ENCODE measurements around the gene PIH1D1. TPM values are rescaled to one million over a fixed set of nuclear protein-coding genes. Genes with fewer than 3 reads are reported as not detected.

PIH1D1 gene
- 87.3 to 93.9 TPM (median 89.3 TPM) in 5 replicates for total RNA-seq (2022; extraction: Qiagen RNA extraction)

DNA sequence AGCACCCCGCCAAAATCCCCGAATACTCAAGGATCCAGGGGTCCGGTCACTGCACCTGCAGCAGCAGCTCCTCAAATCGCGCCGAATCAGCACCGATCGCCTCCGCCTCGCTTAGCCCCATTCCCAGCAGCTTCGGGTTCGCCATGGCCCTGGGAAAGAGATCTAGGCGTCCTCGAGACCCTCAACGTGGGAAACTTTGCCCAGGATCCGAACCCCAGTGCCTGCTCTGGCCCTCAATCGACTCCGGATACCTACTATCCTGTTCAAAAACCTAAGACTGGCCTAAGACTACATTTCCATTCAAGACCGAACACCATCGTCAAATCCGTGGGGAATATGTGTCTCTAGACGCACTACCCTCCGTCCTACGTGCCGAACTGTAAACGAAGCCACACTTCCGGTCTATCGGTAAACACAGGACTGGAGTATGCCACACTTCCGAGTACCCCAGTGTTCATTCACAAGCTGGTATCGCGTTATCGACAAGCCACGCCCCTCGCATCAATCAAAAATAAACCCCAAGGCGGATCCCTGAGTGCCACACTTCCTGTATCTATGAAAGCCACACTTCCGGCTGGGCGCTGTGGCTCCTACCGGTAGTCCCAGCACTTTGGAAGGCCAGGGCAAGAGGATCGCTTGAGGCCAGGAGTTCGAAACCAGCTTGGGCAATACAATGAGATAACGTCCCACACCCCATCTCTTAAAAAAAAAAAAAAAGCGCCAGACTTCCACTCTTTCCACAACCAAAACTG lies at the start of gene PIH1D1:
Gene PIH1D1, minus strand, starts transcription at position 385 of the 752 bp plus-strand sequence. Its CDS starts 240 bp downstream, at position 145.

DNA sequence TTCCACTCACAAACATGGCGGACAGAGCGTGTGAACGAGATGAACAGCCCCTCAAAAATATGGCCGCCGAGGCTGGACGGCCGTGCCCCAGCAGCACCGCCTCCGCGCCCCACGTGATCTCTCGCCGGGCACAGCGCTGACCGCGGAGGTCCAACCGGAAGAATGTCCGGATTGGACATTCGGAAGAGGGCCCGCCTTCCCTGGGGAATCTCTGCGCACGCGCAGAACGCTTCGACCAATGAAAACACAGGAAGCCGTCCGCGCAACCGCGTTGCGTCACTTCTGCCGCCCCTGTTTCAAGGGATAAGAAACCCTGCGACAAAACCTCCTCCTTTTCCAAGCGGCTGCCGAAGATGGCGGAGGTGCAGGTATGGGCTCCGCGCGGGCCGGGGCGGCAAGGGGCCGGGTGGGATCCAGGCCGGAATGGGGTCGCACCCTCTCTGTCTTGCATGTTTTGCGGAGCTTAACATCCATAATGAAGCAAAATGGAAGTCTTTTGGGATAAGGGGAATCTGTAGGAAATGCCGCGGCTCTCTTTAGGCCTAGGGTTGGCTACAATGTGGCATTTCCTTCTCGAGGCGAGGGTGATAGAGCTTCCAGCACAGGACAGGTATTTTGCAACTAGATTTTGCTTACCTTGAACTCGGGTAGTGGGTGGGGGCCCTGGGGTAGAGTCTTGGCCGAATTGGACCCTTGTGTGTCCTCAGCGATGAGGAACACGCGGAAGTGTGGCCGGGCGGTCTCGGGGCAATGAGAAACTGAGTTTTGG lies 35.8 kb upstream of the PIH1D1 start, which contains the start of gene RPL13A:
Gene RPL13A, plus strand, starts transcription at position 332 of the 769 bp plus-strand sequence. Its CDS starts 22 bp downstream, at position 354.

DNA sequence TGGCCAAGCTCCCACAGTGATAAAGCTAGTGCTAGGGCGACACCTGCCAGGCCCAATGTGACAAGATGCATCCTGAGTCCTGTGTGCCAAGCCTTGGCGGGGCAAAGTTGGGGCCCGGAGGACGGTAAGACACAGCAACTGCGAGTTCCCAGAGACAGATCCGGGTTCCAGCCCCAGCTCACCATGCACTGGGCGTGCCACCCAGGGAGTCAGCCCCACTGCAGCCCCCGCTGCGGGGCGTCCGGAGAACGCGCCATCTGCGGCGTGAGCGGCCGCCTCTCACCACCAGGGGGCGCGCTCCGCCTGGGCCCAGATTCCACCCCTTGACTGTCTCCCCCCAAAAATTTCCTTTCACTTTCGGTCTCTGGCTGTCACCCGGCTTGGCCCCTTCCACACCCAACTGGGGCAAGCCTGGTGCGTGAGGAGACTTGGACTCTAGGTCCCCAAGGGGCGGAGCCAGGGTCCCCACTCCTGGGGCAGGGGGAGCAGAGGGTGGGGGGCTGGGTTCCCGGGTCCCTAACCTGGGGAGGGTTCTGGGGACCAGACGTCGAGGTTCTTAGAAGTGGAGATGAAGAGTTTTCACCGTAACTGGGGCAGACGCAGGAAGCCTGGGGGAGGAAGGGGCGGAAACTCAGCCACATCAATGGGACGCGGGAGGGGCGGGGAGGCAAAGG lies 22.4 kb upstream of the PIH1D1 start, which contains the start of gene FLT3LG:
Gene FLT3LG, plus strand, starts transcription at position 348 of the 674 bp plus-strand sequence. CDS start 425 bp downstream, outside the sequence.

DNA sequence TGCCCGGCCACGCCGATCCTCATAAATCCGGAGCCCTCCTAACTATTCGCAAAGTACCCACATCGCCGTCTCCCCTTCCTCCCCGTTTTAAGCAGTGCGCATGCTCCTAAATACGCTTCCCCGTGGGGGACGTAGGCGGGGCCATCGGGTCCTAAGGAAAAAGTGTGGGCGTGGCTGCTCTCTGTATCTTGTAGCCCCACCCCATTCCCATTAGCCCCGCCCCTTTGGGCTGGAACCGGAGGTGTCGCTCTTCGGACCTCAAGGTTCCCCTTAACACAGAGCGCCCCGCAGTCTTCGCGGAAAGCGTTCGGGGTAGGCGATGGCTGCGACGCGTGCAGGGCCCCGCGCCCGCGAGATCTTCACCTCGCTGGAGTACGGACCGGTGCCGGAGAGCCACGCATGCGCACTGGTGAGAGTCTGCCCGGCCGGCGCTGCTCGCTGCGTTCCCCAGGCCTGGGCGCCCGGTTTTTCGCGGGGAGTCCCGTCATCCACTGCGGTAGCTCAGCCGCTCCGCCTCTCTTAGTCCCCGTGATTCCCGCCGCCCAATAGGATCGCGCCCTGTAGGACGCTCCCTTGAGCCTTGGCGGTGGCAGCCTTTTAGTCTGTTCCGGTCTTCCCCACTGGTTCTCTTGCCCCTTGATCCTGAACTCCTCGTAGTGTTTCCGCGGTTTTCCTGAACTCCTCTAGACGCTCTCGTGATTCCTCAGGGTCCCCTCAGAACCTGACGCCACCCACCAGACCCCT lies 1.6 kb upstream of the PIH1D1 start, which contains the start of gene ALDH16A1:
Gene ALDH16A1, plus strand, starts transcription at position 213 of the 744 bp plus-strand sequence. Its CDS starts 107 bp downstream, at position 320.

DNA sequence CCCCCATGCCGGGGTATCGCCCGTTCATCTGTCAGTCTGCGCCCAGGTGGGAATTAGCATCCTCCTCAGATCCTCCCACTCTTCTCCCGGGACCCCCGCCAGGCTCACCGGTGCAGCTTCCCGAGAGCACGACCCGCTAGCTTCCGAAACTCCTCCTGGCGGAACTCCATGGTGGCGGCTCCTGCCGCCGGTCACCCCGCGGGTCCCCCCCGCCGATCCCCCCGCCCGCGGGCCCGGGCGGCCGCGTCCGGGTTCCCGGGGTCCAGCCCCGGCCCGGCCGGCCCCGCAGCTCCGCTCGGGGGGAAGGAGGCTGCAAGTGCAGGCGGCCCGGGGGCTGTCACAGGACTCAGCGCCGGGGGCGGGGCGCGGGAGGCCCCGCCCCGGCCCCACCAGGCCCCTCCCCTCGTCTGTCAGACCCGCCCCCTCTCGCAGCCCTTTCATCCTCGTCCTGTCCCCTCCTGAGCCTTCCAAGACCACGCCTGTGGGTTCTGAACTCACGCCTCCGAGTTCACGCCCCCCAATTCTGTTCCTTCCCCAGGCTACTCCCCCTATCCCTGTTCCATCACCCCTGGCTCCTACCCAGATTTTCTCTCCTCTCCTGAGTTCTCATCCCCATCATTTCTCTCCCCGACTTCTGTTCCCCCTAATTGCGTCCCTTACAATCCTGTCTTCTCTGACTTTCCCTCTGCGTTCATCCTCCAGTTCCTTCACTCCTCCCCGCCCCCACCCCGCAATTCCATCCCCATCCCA lies 10.2 kb downstream of the PIH1D1 start, which contains the start of gene SLC17A7:
Gene SLC17A7, minus strand, starts transcription at position 318 of the 750 bp plus-strand sequence. Its CDS starts 148 bp downstream, at position 170.

DNA sequence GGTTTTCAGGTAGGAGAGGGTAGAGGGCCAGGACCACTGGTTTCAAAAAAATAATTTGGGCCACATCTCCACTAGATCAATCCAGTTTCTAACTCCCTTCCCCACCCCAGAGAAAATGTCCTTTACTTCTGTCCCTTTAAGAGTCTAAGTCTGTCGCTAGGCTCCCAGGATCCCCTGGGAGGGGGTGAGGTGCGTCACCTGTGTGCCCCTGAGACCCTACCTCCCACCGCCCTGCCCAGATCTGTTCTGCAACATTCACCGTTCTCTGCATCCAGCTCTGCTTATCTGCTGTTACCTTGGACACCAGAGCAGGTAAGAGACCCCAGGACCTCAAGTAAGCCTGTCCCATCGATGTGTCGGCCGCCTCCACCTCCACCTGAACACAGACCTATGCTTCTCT lies 26.4 kb downstream of the PIH1D1 start, which contains the start of gene GFY:
Gene GFY, plus strand, starts transcription at position 211 of the 400 bp plus-strand sequence. CDS start 1,043 bp downstream, outside the sequence.

DNA sequence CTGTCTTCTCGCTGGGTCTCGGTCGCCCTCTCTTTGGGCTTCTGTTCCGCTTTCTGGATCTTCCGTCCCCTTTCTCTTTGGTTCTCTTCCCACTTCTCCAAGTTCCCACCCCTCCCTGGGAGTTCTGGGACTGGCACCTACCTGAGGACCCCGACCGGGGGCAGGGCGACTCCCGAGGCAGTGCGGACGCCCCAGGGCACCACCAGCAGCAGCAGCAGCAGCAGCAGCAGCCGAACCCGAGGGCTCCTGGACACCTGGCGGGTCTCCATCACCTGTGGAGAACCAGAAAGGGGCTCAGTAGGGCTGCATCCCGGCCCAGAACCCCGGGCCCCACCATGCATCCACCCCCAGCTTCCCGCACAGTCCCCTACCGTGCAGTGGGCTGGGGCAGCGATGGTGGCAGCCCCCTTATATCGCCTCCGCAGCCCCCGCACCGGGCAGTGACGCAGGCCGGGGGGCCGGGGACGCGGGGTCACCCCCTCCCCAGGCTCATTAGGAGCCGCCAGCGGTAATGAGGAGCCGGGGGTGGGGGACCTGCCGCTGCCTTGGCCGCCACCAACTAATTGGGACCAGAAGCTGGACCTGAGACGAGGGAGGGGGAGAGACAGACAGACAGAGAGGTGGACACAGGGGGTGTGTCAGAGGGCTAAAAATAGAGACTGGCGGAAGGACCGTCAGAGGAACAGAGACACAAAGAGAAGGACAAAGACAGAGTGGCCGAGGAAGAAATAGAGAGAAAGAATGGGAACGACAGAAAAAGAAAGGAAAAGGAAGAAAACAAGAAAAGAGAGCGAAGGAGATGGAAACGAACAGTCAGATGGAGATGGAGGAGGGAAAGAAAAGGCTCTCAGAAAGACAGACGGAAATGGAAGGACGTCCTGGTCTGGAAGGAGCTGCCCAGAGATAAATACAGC lies 28.3 kb downstream of the PIH1D1 start, which contains the start of gene PTH2:
Gene PTH2, minus strand, starts transcription at position 371 of the 914 bp plus-strand sequence. Its CDS starts 102 bp downstream, at position 269.

Other genes starting within 250 kb of the PIH1D1 start
- gene SLC6A16, start 126.6 kb downstream of the PIH1D1 start, total RNA-seq (2022; extraction: Qiagen RNA extraction) = 0.74 to 1.3 TPM (median 1.1 TPM) in 5 replicates
- gene CD37, start 116.4 kb downstream of the PIH1D1 start, total RNA-seq (2022; extraction: Qiagen RNA extraction) = not detected in 5 replicates
- 12.3 to 18.5 TPM (median 16.9 TPM) in 5 replicates for gene TEAD2, start 89.4 kb downstream of the PIH1D1 start, total RNA-seq (2022; extraction: Qiagen RNA extraction)
- 0.23 to 0.88 TPM (median 0.64 TPM) in 5 replicates for gene DKKL1, start 87.9 kb downstream of the PIH1D1 start, total RNA-seq (2022; extraction: Qiagen RNA extraction)
- 0.10 TPM in 1 of 5 replicates, not detected in the others for gene KASH5, start 63.6 kb downstream of the PIH1D1 start, total RNA-seq (2022; extraction: Qiagen RNA extraction)
- not detected in 5 replicates for gene PTH2, start 28.4 kb downstream of the PIH1D1 start, total RNA-seq (2022; extraction: Qiagen RNA extraction)
- 0.12 to 0.27 TPM (median 0.16 TPM) in 5 replicates for gene GFY, start 26.4 kb downstream of the PIH1D1 start, total RNA-seq (2022; extraction: Qiagen RNA extraction)
- 0.49 to 0.71 TPM (median 0.60 TPM) in 5 replicates for gene SLC17A7, start 10.3 kb downstream of the PIH1D1 start, total RNA-seq (2022; extraction: Qiagen RNA extraction)
- 15.9 to 24.2 TPM (median 23.6 TPM) in 5 replicates for gene ALDH16A1, start 1.4 kb upstream of the PIH1D1 start, total RNA-seq (2022; extraction: Qiagen RNA extraction)
- 1.1 to 1.7 TPM (median 1.3 TPM) in 5 replicates for gene FLT3LG, start 22.4 kb upstream of the PIH1D1 start, total RNA-seq (2022; extraction: Qiagen RNA extraction)
- 3,944 to 4,526 TPM (median 4,133 TPM) in 5 replicates for gene RPL13A, start 35.8 kb upstream of the PIH1D1 start, total RNA-seq (2022; extraction: Qiagen RNA extraction)
- gene RPS11, start 44.6 kb upstream of the PIH1D1 start, total RNA-seq (2022; extraction: Qiagen RNA extraction) = 3,950 to 4,247 TPM (median 3,984 TPM) in 5 replicates
- 24.3 to 33.5 TPM (median 29.7 TPM) in 5 replicates for gene FCGRT, start 60.8 kb upstream of the PIH1D1 start, total RNA-seq (2022; extraction: Qiagen RNA extraction)
- 1.4 to 3.0 TPM (median 2.4 TPM) in 5 replicates for gene RCN3, start 76.2 kb upstream of the PIH1D1 start, total RNA-seq (2022; extraction: Qiagen RNA extraction)
- 87.6 to 112 TPM (median 109 TPM) in 5 replicates for gene NOSIP, start 128.7 kb upstream of the PIH1D1 start, total RNA-seq (2022; extraction: Qiagen RNA extraction)
- gene PRRG2, start 129.5 kb upstream of the PIH1D1 start, total RNA-seq (2022; extraction: Qiagen RNA extraction) = 0.85 to 1.1 TPM (median 0.96 TPM) in 5 replicates
- 31.0 to 38.2 TPM (median 37.4 TPM) in 5 replicates for gene PRR12, start 139.4 kb upstream of the PIH1D1 start, total RNA-seq (2022; extraction: Qiagen RNA extraction)
- 105 to 173 TPM (median 169 TPM) in 5 replicates for gene RRAS, start 188.3 kb upstream of the PIH1D1 start, total RNA-seq (2022; extraction: Qiagen RNA extraction)
- gene SCAF1, start 190.4 kb upstream of the PIH1D1 start, total RNA-seq (2022; extraction: Qiagen RNA extraction) = 50.8 to 69.8 TPM (median 67.0 TPM) in 5 replicates
- 83.6 to 102 TPM (median 97.5 TPM) in 5 replicates for gene IRF3, start 214.0 kb upstream of the PIH1D1 start, total RNA-seq (2022; extraction: Qiagen RNA extraction)
- 57.1 to 73.6 TPM (median 72.4 TPM) in 5 replicates for gene BCL2L12, start 214.1 kb upstream of the PIH1D1 start, total RNA-seq (2022; extraction: Qiagen RNA extraction)
- gene PRMT1, start 225.5 kb upstream of the PIH1D1 start, total RNA-seq (2022; extraction: Qiagen RNA extraction) = 403 to 431 TPM (median 410 TPM) in 5 replicates
- 2.9 to 5.7 TPM (median 5.0 TPM) in 5 replicates for gene ADM5, start 237.8 kb upstream of the PIH1D1 start, total RNA-seq (2022; extraction: Qiagen RNA extraction)
- gene CPT1C, start 239.3 kb upstream of the PIH1D1 start, total RNA-seq (2022; extraction: Qiagen RNA extraction) = 9.8 to 15.7 TPM (median 12.9 TPM) in 5 replicates